ENCODE results near the gene ATP1B1.
"Not testable (repeated sequence)": the region's sequence is repeated elsewhere in the genome, so short reads cannot be mapped to it uniquely, and the experiment has no call there.

The ATP1B1 gene

GRCh38 chr1:169118227-169118626, 11.7 kb downstream of the ATP1B1 start:
- no peak for DNase-seq

GRCh38 chr1:169119405-169119804, 12.9 kb downstream of the ATP1B1 start:
- no peak for DNase-seq

GRCh38 chr1:169120066-169120465, 13.6 kb downstream of the ATP1B1 start:
- no peak for DNase-seq

DNA sequence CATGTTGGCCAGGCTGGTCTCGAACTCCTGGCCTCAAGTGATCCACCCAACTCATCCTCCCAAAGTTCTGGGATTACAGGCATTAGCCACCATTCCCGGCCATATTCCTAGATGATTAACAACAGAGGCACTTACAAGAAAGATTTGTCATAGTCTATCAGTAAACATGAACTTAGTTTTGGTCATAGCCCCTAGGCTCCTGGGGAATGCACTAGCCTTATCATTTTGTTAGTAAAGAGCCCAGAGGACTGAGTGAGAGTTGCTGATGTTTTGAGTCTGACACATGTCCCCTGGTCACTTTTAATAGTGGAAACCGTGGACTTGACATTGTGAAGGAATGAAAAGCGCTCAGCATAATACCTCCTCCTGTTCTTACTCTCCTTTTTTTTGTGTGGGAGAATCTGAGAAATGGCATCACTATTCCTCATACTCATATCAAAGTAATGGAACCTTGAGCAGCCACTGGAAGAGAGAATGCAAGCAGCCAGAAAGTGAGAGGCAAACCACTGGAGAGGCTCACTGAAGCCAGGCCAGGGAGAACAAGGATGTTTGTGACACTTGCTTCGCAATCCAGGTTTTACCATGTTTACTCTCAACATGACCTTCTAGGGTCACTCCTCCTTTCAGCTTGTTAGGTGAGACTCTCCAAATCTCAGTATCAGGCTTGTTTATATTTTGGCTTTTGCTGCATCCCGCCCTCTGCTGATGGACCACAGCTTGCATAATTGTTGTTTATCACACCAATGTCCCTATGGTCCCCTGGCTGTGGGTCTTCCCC, 14.8 kb downstream of the ATP1B1 start:
- DNase-seq = no peak

- DNase-seq = no peak
These were observed 16.5 kb downstream of the ATP1B1 start for GRCh38 chr1:169122976-169123375.

DNA sequence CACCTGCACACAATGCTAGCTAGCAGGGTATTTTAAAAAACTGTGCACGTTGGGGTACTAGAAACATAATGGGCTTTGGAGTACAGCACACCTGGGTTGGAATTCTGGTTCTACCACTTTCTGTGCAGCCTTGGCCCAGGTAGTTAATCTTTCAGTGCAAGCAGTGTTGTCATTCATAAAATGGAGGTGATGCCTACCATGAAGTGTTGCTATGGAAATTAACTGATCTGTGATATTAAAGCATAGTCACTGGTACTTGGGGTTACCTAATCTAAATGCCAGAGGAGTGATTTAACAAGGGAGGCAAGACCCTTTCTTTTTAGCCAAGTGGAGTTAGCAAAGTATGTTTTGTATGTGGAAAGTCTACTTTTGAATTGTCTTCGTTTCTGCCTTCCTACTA, 18.0 kb downstream of the ATP1B1 start:
- DNase-seq = no peak

DNA sequence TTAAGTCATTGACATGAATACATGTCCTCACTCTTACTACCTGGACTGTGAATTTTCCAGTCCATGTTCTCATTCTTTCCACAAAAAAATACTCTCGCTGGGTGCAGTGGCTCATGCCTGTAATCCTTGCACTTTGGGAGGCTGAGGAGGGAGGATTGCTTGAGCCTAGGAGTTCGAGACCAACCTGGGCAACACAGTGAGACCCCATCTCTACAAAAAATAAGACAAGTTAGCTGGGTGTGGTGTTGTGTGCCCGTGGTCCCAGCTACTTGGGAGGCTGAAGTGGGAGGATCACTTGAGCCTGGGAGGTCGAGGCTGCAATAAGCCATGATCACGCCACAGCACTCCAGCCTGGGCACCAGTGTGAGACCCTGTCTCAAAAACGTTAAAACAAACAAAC, 19.1 kb downstream of the ATP1B1 start:
- DNase-seq = not testable (repeated sequence)

DNA sequence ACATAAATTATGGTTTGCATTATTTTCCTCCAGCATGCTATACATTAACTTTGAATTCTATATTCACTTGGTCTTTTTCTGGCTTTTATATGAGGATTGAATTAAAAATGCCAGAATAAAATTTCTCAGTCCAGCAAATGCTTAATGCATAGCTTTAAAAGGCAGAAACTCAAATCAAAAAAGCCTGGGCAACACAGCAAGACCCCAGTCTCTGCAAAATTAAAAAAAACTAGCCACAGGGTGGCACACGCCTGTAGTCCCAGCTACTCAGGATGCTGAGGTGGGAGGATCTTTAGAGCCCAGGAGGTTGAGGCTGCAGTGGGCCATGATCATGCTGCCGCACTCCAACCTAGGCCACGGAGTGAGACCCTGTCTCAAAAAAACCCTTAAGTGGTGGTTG, 19.8 kb downstream of the ATP1B1 start:
- DNase-seq = no peak

DNA sequence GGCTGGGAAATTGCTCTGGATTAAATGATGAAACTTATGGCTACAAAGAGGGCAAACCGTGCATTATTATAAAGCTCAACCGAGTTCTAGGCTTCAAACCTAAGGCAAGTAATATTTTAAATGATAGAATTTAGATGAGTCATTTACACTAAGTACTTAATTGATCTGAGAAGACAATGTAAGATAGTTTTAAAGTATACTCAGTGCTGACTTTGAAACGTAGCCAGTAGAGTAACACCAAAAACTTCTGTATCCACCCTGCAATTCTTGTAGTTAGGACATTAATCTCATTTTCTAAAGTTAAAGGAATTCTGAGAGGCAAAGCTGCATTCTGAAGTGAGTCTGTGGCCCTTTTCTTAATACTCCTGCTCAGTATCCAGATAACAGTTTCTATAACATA, 20.8 kb downstream of the ATP1B1 start:
- DNase-seq = no peak

DNA sequence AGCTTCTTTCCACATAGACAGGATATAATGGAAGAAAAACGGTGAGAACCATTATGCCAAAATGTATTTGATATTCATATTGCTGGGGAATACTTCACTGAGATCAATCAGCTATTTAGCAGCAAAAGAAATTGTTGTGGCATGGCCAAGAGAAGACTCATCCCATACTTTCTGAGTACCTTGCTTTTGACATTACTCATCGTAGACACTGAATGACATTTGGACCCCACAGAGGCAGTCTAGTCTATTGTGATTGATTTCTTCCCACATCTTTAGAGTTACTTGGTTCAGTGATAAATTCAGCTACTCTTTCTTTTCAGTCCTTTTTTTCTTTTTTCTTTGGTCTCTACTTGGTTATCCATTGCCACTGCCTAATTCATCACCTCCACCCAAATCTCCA, 22.1 kb downstream of the ATP1B1 start:
- no peak for DNase-seq

- DNase-seq = no peak
These were observed 22.8 kb downstream of the ATP1B1 start for GRCh38 chr1:169129109-169129784.

DNA sequence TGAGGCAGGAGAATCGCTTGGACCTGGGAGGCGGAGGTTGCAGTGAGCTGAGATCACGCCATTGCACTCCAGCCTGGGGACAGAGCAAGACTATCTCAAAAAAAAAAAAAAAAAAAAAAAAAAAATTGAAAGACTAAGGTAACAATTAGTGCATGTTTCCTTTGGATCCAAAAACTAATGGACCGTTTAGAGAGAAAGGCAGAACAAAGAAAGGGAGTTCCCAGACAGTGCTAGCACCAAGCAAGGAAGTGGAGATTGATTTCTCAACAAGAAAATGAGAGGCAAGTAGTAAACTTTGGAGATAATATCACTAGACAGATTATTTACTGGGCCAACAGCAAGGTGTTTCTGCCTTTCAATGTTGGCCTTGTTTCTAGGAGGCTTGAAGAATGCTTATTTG, 24.2 kb downstream of the ATP1B1 start:
- no peak for DNase-seq

- DNase-seq = no peak
These were observed 26.2 kb downstream of the ATP1B1 start for GRCh38 chr1:169132512-169133227.

DNA sequence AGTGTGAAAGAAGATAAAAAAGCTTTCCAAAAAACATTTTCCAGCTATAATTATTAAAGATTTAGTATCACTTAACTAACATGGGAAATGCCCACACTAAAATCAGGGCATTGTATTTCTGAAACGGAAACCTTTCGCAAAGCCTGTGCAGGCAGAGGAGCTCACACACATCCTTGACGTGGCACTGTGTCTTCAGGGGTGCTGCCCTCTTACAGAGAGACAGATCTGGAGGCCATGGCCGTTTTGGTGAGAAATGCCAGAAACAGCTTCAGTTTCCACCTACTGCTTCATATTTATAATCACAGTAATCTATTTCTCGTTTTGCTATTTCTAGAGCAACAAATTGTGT, 26.7 kb downstream of the ATP1B1 start:
- no peak for DNase-seq

DNA sequence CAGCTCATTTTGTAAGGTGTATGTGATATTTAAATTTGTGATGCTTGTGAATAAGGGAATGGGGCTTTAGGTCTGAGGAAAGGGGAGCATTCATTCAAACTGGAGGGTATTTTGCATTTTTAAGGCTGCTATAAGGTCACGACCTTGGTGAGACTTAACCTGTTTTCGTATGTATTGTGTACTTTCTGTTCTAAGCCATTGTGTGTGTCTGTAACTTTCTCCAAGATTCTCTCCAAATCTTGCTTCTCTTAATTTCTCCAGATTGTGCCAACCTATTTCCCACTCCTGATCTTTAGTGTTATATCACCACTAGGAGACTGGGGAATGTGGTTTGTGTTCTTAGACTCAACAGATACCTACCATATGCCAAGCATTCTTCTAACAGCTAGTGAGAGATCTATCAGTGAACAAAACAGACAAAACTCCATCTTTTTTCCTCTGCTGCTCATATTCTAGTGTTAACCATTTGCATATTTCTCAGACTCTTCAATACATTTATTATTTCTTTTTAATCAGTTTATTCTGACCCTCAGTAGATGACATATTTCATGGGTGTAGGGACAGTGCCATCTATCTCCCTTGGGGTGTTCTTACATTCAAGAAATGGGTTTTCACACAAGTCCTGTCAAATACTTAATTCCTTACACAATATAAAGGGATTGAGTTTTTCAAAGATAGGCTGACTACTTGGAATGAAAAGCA, 27.5 kb downstream of the ATP1B1 start:
- no peak for DNase-seq

- DNase-seq = no peak
These were observed 30.9 kb downstream of the ATP1B1 start for GRCh38 chr1:169137357-169137756.

- no peak for DNase-seq
These were observed 32.6 kb downstream of the ATP1B1 start for GRCh38 chr1:169138866-169139670.

GRCh38 chr1:169141356-169141755, 34.9 kb downstream of the ATP1B1 start:
- no peak for DNase-seq

GRCh38 chr1:169142129-169142528, 35.6 kb downstream of the ATP1B1 start:
- DNase-seq = no peak

DNA sequence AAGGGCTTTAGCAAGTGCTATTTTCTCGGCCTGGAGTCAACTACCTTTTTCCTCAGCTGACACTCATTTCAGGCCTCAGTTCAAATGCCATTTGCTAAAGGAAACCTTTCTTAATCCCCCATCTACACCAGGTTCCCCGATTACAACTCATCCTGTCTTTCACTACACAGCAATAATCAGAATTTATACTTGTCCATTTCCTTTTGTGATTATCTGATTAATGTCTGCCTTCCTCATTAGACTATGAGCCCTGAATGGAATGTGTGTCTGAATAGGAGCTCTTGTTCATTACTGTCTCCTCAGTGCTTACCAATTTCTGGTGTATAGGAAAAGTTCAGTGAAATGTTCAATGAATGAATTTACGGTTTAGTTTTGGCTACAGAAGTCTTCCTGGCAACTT, 36.9 kb downstream of the ATP1B1 start:
- DNase-seq = no peak

DNA sequence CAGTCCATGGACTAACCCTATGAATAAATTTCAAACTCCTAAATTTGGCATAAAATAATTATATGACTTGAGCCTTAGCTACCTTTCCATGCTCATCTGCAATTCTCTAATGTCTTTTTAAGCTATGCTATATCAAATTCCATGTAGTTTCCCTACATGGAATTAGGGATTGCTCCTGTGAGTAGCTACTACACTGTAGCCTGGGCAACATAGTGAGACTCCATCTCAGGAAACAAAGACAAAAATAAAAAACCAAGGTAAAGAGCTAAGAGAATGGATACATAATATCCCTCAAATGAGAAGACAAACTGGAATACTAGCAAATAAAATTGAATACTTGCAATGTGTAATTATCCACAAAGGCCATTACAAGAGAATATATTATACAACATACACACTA, 37.5 kb downstream of the ATP1B1 start:
- no peak for DNase-seq

DNA sequence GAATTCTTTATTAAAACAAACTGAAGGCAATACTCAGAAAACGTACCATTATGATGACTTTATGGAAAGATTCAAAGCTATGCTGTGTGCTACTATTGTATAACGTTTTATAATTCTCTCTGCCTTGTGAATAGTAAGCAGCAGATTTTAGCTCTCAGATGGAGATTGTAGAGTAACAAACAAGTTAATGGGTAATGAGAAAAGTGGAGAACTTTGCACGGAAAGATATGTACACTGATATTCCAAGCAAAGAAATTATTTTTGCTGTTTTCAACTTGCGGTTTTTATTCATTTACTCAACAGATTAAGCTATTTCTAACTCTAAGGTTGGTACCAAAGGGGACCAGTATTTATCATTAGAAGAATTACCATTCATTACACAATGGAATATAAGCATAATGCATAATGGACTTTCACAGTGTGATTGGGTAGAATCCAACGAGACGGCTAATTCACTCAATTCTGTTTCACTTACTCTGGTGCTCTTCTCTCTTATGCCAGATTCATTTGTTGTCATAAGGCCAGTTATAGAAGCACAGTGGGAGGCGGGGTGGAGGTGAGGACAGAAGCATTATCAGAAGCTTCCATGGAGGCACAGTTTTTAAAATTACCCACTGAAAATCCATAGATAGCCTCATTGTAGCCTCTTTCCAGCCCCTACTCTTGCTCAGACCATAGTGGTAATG, 38.6 kb downstream of the ATP1B1 start:
- DNase-seq = no peak

All from activated CD4-positive, alpha-beta T cell treated with anti-CD3 and anti-CD28 coated beads, Interleukin-2, amount 50 U/mL, for 48 hours (primary cell).